IPS-NIHi7 (cell line): ENCODE data around the gene MAPK1.
"Not testable (repeated sequence)": the region's sequence is repeated elsewhere in the genome, so short reads cannot be mapped to it uniquely, and the experiment has no call there.

Source experiments
- DNase-seq: peaks from one replicate; pipeline ENCODE4 v3.0.0; 2012; ENCODE audit warnings: mixed read lengths; ENCODE audit errors: extremely low spot score

Gene MAPK1

GRCh38 chr22:21791635-21792625 lies 75.5 kb downstream of the MAPK1 start:
- no peak for DNase-seq

DNA sequence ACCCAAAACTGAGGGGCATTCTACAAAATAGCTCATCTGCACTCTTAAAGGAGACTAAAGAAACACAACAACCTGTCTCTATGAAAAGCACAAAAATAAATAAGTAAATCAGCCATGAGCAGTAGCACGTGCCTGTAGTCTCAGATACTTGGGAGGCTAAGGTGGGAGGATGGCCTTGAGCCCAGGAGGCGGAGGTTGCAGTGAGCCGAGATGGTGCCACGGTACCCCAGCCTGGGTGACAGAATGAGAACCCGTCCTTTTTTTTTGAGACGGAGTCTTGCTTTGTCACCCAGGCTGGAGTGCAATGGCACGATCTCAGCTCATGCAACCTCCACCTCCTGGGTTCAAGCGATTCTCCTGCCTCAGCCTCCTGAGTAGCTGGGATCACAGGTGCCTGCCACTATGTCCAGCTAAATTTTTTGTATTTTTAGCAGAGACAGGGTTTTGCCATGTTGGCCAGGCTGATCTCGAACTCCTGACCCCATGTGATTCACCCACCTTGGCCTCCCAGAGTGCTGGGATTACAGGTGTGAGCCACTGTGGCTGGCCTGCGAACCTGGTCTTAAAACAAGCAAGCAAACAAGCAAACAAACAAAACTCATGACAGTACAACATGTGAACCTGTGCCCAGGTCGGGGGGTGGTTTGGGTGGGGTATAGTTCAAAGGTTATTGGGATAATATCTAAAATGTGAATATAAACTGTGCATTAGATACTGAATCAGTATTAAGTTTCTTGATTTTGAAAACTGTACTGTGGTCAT lies 76.4 kb downstream of the MAPK1 start:
- DNase-seq, result not testable (repeated sequence)

GRCh38 chr22:21790359-21790758 lies 77.1 kb downstream of the MAPK1 start:
- no peak for DNase-seq

DNA sequence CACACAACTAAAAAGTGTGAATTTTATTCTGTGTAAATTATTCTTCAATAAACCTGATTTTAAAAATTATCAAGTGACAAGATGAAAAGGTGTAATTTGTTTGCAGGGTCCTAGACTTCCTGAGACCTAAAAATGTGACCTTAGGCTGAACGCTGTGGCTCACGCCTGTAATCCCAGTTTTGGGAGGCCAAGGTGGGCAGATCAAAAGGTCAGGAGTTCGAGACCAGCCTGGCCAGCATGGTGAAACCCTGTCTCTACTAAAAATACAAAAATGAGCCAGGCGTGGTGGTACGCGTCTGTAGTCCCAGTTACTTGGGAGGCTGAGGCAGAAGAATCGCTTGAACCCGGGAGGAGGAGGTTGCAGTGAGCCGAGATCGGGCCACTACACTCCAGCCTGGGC lies 79.9 kb downstream of the MAPK1 start:
- not testable (repeated sequence) for DNase-seq

GRCh38 chr22:21780259-21780658 lies 87.2 kb downstream of the MAPK1 start:
- no peak for DNase-seq

DNA sequence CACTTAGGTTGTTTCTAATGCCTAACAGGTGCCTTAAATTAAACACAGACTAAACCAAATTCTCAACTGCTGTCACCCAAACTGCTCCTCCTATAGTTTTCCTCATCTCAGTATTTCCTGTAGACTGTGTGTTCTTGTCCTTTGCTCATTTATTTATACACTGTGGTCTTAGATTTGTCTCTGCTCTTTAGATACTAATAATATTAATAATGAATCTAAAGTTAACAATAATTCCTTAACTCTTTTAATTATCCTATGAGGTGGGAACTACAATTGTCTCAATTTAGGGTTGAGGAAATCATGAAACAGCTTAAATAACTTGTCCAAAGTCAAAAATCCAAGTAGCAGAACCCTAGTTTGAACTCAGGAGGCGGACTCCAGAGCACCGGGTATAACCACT lies 88.0 kb downstream of the MAPK1 start:
- no peak for DNase-seq

GRCh38 chr22:21778705-21779363 lies 88.6 kb downstream of the MAPK1 start:
- no peak for DNase-seq

DNA sequence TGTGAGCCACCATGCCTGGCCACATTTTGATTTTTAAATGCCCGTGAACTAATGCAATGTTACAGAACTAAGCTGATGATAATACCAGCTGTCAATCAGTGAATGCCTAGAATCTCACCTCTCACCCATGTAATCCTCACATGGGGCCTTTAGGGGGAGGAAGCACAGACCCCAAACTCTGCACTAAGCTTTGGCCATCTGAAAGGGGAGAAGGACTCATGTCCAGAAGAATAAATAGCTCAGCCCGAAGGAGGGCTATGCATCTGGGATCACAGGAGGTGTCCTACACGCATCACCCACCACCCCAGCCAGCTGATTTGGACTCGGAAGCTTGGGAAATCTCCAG lies 95.8 kb downstream of the MAPK1 start:
- DNase-seq, result no peak

GRCh38 chr22:21768435-21768834 lies 99.0 kb downstream of the MAPK1 start:
- DNase-seq, result no peak

- no peak for DNase-seq
Measured at GRCh38 chr22:21766691-21767462, 100.6 kb downstream of the MAPK1 start.

DNA sequence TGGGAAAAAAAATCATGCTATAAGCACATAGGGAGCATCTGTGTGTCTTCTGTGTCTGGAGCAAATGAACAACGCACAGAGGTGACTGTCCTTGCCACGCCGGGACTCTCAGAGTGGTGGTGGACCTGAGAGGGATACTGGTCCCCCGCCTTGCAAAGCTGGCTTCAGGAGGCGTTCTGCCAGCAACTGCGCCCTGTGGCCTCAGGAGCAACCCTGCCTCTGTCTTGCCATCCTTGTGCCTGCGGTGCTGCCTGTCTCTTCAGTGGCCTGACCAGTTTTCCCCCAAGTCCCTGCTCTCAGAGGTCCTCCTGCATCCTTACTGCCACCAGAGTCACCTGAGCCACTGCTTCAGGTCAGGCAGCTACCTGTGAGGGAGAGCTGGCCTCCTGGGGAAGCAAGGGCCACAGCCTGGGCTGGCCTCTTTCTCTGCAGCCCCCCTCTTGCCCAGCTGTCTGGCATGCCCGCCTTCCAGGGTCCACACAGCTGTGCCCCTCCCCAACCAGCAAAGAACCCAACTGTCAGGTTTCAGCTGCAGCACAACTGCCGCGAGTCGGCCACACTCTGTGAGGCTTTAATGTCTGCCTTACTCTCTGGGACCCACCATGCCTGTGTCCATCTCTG lies 101.4 kb downstream of the MAPK1 start:
- DNase-seq, result no peak

GRCh38 chr22:21764038-21764804 lies 103.2 kb downstream of the MAPK1 start:
- no peak for DNase-seq

DNA sequence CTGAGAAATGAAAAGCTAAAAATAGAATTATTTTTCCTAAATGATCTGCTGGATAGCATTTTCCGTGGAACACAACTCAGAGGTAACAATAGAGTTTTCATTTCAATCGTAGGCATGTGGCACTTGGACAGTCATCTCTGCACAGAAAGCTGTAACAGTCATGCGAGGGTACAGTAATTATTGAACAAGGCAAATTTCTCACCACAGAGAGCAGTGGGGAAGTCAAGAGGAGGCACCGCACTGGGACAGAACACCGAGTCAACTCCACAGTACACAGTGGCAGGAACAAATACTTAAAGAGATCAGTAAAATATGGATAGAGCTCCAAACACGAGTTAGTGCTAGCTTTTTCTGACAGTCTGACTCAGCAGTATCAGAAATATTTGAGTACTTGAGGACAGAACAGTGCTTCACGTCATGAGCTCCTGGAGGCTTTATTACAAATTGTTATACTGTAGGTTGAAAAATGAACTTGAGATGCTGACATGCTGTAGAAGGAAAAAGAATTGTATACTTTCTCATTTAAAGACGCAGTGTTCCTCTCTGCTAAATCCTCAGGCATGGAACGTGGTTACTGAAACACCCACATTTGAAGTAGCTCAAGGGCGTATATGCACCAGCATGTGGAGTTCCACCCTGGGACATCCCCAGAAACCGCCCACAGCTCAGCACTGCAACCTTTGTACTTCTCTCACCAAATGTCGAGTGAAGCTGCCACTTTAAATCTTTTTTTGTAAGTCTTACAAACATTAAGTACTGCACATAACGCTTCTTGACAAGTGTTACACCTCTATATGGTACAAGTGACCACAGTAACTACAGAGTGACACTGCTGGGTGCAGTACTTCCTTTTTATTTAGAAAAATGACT lies 104.5 kb downstream of the MAPK1 start:
- no peak for DNase-seq

DNA sequence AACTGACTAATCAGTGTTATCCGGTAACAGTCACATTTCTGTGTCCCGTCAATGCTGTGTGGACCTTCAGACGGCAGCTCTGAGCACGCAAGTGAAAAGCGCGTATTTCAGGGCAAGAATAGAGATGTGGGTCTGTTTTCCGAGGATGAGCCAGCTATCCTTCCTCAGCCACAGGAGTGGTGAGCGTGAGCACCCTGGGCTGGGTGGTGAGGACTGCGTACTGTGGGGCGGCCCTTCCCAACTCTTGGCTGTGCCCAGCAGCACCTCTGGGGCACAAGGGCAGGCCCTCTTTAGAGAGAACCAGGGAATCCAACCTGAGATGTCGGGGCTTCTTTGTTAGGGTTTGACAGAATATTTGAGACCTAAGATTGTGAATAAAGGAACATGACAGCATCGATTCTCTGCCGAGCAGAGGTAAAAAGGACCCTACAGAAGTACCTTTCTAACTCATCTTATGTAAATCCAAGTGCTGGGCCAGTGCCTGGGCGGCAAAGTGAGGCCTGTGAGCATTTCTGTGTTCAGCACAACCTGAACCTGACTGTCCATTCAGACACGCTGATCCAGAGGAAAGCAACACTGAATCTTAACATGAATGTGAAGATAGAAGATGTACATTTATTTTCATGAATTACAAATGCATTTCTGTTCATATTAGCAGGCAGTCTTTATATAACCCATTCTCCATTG lies 105.3 kb downstream of the MAPK1 start:
- no peak for DNase-seq

DNA sequence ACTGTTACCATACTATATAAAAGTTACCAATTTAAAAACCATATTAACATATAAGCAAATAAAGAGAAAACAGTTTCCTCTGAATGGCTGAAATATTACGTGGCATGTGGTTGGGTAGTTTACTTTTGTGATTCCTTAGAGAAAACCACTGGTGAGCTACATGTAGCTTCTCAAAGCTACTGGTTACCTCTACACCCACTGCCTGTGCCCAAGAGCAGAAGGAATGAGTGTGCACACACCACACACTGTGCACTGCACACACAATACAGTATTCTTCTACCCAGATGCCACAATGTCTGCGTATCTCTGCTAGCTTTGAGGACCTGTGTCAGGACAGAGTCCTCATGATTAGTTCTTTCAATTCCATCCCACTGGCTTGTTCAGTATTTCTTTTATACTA lies 106.4 kb downstream of the MAPK1 start:
- no peak for DNase-seq

DNA sequence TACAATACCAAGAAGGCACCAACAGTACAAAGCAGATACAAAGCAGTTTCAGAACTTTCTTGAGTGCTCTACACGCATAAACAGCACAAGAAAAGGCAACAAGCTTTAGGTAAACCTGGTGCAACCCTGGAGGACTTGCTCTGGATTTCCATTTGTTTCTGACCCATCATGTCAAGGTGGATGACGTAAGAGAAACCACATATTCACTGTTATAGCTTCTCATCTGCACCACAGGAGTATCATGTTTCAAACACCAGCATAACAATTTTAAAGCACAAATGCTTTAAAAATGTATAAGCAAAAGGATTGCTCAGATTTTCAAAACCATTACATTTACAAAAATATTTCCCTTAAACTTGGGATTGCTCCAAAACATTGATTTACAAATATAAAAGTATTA lies 106.8 kb downstream of the MAPK1 start:
- DNase-seq, result no peak

- DNase-seq, result no peak
Measured at GRCh38 chr22:21759646-21760376, 107.6 kb downstream of the MAPK1 start.

DNA sequence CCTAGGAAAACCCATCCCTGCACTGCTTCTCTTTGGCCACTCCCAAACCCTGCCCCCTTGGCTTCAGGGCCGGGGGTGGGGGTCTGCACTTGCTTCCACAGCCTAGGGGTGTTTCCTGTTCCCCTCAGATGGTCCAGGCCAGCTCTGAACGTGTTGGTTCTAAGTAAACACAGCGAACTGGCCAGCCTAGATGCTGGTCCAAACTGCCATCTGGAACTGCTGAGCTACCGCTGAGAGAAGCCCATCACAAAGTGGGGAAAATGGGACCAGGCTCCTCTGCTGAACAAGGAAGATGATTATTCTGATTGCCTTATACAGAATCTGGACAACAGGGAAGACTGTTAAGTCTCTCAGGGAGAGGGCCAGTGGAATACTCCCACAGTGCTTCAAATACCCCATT lies 108.4 kb downstream of the MAPK1 start:
- DNase-seq, result no peak
